ENCODE measurements around the gene ACLY.
"Not testable (repeated sequence)": the region's sequence is repeated elsewhere in the genome, so short reads cannot be mapped to it uniquely, and the experiment has no call there.

Gene ACLY

DNA sequence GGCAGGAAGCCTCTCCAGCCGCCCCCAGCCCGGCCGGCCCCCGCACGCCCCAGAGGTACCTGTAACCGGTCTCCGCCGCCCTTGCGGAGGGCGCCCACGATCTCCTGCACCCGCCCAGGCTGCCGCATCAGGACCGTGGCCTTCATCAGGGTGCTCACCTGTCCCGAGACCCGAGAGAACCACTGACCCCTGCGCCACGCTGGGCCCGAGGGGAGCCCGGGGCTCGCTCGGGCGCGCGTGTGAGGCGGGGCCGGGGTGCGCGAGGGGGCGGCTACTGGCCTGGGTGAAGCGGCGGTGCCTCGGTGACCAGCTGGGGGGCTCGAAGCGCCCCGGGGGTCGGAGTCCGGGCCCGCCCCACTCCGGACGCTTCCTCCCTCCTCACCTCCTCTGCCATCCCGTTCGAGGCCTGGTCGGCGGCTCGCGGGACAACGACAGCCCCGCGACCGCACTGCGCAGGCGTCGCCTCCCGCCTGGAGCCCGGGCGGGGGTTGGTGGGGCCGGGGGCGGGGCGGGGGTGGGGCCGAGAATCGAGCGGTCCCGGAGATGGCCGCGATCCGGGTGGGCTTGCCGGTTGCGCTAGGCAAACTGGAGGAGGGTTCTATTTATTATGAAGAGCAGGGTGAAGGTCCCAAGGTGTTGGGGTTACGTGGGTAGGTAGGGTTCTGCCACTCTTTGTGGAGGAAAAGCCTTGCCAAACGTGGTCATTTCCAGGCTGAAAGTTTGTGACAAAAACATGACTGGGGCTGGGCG lies 82.8 kb downstream of the ACLY start, which contains the start of gene NT5C3B:
TSS of gene NT5C3B (minus strand) at position 433 of the 750 bp plus-strand sequence. CDS start at position 394, 39 bp downstream.
- DNase-seq (ENCODE audit: low read depth in 2 of 2) = peak in 1 of 2 donors; percentile 49

GRCh38 chr17:41835214-41835799 lies 83.4 kb downstream of the ACLY start:
- DNase-seq (ENCODE audit: low read depth in 2 of 2) = no peak

GRCh38 chr17:41829961-41830360 lies 88.8 kb downstream of the ACLY start:
- not testable (repeated sequence) for DNase-seq (ENCODE audit: low read depth in 2 of 2)

DNA sequence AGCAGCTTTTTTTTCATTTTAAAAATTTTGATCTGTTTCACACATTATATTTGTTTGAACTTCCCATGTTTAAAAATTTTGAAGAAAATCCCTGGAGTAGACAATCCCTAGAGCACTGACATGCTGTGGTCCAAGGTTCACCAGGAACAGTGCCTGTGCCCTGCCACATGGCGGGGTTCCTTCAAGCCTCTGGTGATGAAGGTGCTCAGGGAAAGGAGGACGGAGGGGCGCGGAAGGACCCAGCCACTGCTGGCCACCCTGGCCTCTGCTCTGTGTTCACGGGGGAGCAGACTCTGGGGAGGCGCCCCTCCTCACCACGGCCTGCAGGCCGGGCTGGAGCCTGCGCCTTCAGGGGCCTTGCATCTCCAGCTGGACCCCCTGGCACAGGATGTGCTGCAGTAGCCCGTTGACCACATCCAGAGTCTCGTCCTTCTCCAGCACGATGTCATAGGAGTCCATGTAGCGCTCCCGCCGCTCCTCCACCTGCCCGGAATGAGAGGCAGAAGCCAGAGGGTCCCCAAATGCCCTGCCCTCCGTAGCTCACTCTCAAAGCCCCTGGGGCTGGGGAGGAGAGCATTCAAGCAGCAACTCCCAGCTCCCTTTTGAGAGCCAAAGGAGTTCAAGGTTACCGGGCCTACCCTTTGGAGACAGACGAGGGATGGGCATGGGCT lies 93.4 kb downstream of the ACLY start:
- DNase-seq (ENCODE audit: low read depth in 2 of 2) = no peak

DNA sequence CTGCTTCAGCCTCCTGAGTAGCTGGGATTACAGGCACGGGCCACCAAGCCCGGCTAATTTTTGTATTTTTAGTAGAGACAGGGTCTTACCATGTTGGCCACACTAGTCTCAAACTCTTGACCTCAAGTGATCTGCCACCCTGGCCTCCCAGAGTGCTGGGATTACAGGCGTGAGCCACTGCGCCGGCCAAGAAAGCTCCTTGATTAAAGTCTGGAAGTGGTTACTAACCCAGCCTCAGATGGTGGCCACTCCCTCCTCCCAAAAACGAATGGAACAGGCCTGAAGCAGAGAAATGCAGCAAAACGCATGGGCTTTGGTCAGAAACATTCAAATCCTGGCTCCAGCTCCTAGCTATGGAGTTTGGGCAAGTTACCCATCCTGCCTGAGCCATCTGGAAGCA lies 94.7 kb downstream of the ACLY start:
- DNase-seq (ENCODE audit: low read depth in 2 of 2) = no peak

GRCh38 chr17:41823580-41823979 lies 95.2 kb downstream of the ACLY start:
- no peak for DNase-seq (ENCODE audit: low read depth in 2 of 2)

- no peak for DNase-seq (ENCODE audit: low read depth in 2 of 2)
Measured at GRCh38 chr17:41823141-41823524, 95.6 kb downstream of the ACLY start.

GRCh38 chr17:41822216-41823140 lies 96.3 kb downstream of the ACLY start:
- DNase-seq (ENCODE audit: low read depth in 2 of 2) = no peak

- DNase-seq (ENCODE audit: low read depth in 2 of 2) = no peak
Measured at GRCh38 chr17:41821776-41822175, 97.0 kb downstream of the ACLY start.

DNA sequence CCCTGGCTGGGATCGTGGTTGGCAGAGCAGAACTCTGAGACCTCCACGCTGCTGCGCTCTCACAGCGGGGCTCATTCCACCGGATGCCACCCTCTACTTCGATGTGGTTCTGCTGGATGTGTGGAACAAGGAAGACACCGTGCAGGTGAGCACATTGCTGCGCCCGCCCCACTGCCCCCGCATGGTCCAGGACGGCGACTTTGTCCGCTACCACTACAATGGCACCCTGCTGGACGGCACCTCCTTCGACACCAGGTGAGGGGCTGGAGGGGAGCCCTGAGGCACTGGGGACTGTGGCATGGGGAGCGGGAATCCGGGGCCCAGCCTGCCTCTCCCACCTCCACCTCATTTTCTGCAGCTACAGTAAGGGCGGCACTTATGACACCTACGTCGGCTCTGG lies 100.7 kb downstream of the ACLY start:
- DNase-seq (ENCODE audit: low read depth in 2 of 2) = no peak

All from stimulated activated CD8-positive, alpha-beta memory T cell treated with anti-CD3 and anti-CD28 coated beads, Interleukin-15, amount 100 ng/mL, for 48 hours (primary cell).